Liver (tissue), 3 donors: ENCODE measurements around the gene TSBP1.

Experiments used
- EGR1 ChIP-seq, 2 donors: IDR thresholded peaks; 2 replicates each; pipeline ENCODE4 v1.6.1; 2016 to 2018; ENCODE audit warnings: antibody characterized with exemption in 2 of 2, low read depth in 2 of 2
- JUND ChIP-seq, 2 donors: IDR thresholded peaks; 2 replicates each; pipeline ENCODE4 v1.6.1; 2016; ENCODE audit warnings: antibody characterized with exemption in 2 of 2
- NR2F2 ChIP-seq: IDR thresholded peaks from 2 replicates; pipeline ENCODE4 v1.6.1; 2016; ENCODE audit warnings: antibody characterized with exemption
- TF ChIP-seq, protein P1 (sequence below): fragments of 150-350 bp; IDR thresholded peaks from 2 replicates; pipeline ENCODE4 v1.5.1; 2017; ENCODE audit warnings: improper control_type of control experiment, low read depth, low read length; ENCODE audit not compliant: missing input control
- TF ChIP-seq, protein P2 (sequence below): IDR thresholded peaks from 2 replicates; pipeline ENCODE4 v1.6.1; 2016; ENCODE audit warnings: antibody characterized with exemption
- TF ChIP-seq, protein P3 (sequence below): IDR thresholded peaks from 2 replicates; pipeline ENCODE4 v1.6.1; 2016; ENCODE audit warnings: antibody characterized with exemption
- donor health status: healthy.
- donor health status: healthy.

DNA sequence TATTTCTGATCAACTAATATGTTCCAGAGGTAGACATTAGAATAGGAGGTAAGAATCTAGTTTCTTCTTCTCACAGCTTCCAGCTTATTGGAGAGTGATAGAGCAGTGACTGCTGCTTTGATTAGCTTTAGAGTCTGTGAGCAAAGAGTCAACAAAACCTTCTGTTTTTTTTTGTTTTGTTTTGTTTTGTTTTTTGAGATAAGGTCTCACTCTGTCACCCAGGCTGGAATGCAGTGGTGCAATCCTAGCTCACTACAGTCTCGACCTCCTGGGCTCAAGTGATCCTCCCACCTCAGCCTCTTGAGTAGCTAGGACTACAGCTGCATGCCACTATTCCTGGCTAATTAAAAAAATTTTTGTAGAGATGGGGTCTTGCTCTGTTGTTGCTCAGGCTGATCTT lies 39.3 kb downstream of the TSBP1 start:
- TF ChIP-seq, protein P1, sequence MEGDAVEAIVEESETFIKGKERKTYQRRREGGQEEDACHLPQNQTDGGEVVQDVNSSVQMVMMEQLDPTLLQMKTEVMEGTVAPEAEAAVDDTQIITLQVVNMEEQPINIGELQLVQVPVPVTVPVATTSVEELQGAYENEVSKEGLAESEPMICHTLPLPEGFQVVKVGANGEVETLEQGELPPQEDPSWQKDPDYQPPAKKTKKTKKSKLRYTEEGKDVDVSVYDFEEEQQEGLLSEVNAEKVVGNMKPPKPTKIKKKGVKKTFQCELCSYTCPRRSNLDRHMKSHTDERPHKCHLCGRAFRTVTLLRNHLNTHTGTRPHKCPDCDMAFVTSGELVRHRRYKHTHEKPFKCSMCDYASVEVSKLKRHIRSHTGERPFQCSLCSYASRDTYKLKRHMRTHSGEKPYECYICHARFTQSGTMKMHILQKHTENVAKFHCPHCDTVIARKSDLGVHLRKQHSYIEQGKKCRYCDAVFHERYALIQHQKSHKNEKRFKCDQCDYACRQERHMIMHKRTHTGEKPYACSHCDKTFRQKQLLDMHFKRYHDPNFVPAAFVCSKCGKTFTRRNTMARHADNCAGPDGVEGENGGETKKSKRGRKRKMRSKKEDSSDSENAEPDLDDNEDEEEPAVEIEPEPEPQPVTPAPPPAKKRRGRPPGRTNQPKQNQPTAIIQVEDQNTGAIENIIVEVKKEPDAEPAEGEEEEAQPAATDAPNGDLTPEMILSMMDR: no peak
- TF ChIP-seq, protein P2, sequence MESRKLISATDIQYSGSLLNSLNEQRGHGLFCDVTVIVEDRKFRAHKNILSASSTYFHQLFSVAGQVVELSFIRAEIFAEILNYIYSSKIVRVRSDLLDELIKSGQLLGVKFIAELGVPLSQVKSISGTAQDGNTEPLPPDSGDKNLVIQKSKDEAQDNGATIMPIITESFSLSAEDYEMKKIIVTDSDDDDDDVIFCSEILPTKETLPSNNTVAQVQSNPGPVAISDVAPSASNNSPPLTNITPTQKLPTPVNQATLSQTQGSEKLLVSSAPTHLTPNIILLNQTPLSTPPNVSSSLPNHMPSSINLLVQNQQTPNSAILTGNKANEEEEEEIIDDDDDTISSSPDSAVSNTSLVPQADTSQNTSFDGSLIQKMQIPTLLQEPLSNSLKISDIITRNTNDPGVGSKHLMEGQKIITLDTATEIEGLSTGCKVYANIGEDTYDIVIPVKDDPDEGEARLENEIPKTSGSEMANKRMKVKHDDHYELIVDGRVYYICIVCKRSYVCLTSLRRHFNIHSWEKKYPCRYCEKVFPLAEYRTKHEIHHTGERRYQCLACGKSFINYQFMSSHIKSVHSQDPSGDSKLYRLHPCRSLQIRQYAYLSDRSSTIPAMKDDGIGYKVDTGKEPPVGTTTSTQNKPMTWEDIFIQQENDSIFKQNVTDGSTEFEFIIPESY: no peak
- TF ChIP-seq, protein P3, sequence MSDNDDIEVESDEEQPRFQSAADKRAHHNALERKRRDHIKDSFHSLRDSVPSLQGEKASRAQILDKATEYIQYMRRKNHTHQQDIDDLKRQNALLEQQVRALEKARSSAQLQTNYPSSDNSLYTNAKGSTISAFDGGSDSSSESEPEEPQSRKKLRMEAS: no peak
- no peak for TF ChIP-seq EGR1 (IDR thresholded peaks at IDR 0.05; ENCODE audit: low read depth in 2 of 2)
- no peak for TF ChIP-seq JUND (IDR thresholded peaks at IDR 0.05)
- no peak for TF ChIP-seq NR2F2
